ENCODE results near the gene CMTM4. TPM values are rescaled to one million over a fixed set of nuclear protein-coding genes. Genes with fewer than 3 reads are reported as not detected.
A peak's percentile ranks its signal among the peaks of the same experiment; 100 is the strongest.

Gene CMTM4
- total and polyA plus RNA-seq, 7 donors = 6.1 to 65.1 (median 12.5) TPM

DNA sequence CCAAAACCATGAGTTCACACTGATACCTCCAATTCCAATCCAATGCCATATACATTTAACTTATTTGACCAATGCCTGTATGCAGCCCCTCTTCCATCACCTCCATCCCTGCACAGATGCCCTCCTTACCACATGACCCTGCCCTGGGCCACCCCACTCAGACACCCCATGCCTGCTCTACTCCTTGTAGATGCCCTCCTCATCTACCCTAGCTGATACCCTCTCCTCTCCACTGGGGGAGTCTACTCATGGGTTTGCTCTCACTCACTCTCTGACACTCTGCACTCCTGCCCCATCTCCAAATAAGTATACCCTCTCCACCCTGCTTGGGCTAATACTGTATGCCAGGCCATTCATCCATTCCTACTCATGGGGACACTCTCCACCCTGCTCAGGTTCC, 16.0 kb upstream of the CMTM4 start:
- H3K9me3 ChIP-seq = no peaks in the 10 kb centered on the region
- H3K27me3 ChIP-seq = no peaks in the 10 kb centered on the region
- TF ChIP-seq POLR2A (IDR thresholded peaks at IDR 0.05) = no peak
- no peak for TF ChIP-seq EP300 (IDR thresholded peaks at IDR 0.05)
- TF ChIP-seq POLR2AphosphoS5 (IDR thresholded peaks at IDR 0.05) = no peak
- TF ChIP-seq, protein P1, sequence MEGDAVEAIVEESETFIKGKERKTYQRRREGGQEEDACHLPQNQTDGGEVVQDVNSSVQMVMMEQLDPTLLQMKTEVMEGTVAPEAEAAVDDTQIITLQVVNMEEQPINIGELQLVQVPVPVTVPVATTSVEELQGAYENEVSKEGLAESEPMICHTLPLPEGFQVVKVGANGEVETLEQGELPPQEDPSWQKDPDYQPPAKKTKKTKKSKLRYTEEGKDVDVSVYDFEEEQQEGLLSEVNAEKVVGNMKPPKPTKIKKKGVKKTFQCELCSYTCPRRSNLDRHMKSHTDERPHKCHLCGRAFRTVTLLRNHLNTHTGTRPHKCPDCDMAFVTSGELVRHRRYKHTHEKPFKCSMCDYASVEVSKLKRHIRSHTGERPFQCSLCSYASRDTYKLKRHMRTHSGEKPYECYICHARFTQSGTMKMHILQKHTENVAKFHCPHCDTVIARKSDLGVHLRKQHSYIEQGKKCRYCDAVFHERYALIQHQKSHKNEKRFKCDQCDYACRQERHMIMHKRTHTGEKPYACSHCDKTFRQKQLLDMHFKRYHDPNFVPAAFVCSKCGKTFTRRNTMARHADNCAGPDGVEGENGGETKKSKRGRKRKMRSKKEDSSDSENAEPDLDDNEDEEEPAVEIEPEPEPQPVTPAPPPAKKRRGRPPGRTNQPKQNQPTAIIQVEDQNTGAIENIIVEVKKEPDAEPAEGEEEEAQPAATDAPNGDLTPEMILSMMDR (IDR thresholded peaks at IDR 0.05) = no peak
- intact Hi-C loops (cut with DNase I) = no loop called here
- peak; percentile 30 for DNase-seq
- H3K4me1 ChIP-seq = peaks cover 0 to 3% (median 0%) of the 10 kb centered on the region in 4 donors
- no peak overlapping the region for H3K4me3 ChIP-seq
- H3K36me3 ChIP-seq = no peaks in the 10 kb centered on the region
- H3K27ac ChIP-seq = no peak overlapping the region

DNA sequence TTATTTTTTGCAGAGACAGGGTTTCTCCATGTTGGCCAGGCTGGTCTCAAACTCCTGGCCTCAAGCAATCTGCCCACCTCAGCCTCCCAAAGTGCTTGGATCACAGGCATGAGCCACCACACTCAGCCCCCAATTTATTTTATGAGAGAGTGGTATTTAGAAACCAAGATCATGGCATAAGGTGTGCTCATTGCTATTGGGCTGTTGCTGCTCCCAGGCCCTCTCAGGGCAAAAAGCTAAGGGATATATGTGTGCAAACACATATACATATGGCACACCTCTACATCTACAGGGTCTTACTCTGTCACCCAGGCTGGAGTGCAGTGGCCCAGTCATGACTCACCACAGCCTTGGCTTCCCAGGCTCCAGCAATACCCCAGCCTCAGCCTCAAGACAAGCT, 15.0 kb upstream of the CMTM4 start:
- Histone ChIP-seq H3K4me3 (no peak overlapping the region), H3K4me1 (peaks cover 0 to 5% (median 2%) of the 10 kb centered on the region in 4 donors), H3K27me3 (no peaks in the 10 kb centered on the region), H3K27ac (no peak overlapping the region), H3K36me3 (no peaks in the 10 kb centered on the region), H3K9me3 (no peaks in the 10 kb centered on the region)
- DNase-seq = peak; percentile 39
- intact Hi-C loops (cut with DNase I) = no loop called here
- TF ChIP-seq EP300 (IDR thresholded peaks at IDR 0.05) (no peak), POLR2A (IDR thresholded peaks at IDR 0.05) (no peak), POLR2AphosphoS5 (IDR thresholded peaks at IDR 0.05) (no peak)
- TF ChIP-seq, protein P1 (IDR thresholded peaks at IDR 0.05) = no peak

DNA sequence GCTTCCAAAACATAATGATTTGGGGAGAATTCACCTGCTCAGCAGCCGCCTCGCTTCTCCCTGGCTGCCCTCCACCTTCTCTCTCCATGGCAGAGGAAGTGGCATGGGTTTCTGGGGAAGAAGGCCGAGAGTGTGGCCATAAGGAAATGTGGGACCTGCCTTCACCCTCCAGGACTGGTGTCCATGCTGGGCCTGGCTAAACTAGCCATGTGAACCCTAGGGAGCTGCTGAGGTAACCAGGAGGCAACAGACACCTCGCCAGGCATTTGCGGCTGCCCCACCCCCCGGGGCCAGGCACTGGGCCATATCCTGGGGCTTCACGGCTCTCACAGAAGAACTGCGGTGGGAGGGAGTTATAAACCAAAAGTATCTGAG, 9.9 kb upstream of the CMTM4 start:
- Histone ChIP-seq H3K9me3 (no peaks in the 10 kb centered on the region), H3K4me3 (no peak overlapping the region), H3K27ac (peak overlapping the region; percentile 33 to 71 (median 52)), H3K4me1 (peaks cover 0 to 23% (median 21%) of the 10 kb centered on the region in 4 donors), H3K27me3 (no peaks in the 10 kb centered on the region), H3K36me3 (no peaks in the 10 kb centered on the region)
- intact Hi-C loops (cut with DNase I) = no loop called here
- DNase-seq = peak; percentile 56
- TF ChIP-seq EP300 (IDR thresholded peaks at IDR 0.05) = no peak
- TF ChIP-seq POLR2AphosphoS5 (IDR thresholded peaks at IDR 0.05) = no peak
- TF ChIP-seq POLR2A (IDR thresholded peaks at IDR 0.05) = no peak
- TF ChIP-seq, protein P1 (IDR thresholded peaks at IDR 0.05) = no peak
- 9 to 60% methylated on average over 8 of the region's 8 CpGs for WGBS, 2 donors

DNA sequence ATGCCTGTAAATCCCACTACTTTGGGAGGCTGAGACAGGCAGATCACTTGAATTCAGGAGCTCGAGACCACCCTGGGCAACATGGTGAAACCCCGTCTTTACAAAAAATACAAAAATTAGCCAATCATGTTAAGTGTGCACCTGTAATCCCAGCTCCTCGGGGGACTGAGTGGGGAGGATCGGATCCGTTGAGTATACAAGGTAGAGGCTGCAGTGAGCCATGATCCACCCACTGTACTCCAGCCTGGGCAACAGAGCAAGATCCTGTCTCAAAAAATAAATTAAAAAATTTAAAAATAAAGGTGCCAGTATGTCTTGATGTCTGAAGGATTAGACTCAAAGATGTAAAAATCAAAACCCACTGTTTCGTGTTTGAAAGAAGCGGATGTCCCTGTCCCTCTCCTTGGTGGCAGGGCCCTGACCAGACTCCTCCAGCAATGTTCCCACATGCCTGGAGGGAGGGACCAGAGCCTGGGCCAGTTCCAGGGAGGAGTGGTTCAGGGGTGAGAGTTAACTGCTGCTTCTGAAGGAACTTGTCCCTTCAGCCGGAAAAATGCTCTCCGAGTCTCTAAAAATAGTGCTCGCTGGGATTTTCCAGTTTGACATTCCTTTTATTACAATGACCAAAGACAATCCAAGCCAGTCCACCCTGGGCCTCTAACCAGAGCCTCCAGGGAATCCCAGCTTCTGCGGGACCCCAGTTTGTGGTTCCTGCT, 9.4 kb upstream of the CMTM4 start:
- H3K27ac ChIP-seq = peak overlapping the region; percentile 33 to 71 (median 52)
- intact Hi-C loops (cut with DNase I) = no loop called here
- 38 to 76% methylated on average over 11 of the region's 11 CpGs for WGBS, 2 donors

More for the DNA sequence above, 9.4 kb upstream of the CMTM4 start:
- TF ChIP-seq EP300 (IDR thresholded peaks at IDR 0.05) (no peak), POLR2A (IDR thresholded peaks at IDR 0.05) (no peak), POLR2AphosphoS5 (IDR thresholded peaks at IDR 0.05) (no peak)
- TF ChIP-seq, protein P1 (IDR thresholded peaks at IDR 0.05) = no peak
- Histone ChIP-seq H3K9me3 (no peaks in the 10 kb centered on the region), H3K4me1 (peaks cover 0 to 23% (median 21%) of the 10 kb centered on the region in 4 donors), H3K36me3 (no peaks in the 10 kb centered on the region), H3K27me3 (no peaks in the 10 kb centered on the region), H3K4me3 (no peak overlapping the region)
- DNase-seq = peak; percentile 81

All from sigmoid colon (tissue), 7 donors.